Measurements from ENCODE around the gene OGDH. TPM values are rescaled to one million over a fixed set of nuclear protein-coding genes. Genes with fewer than 3 reads are reported as not detected.

Gene OGDH
- total and polyA plus RNA-seq, 4 donors: 10.8 to 71.2 (median 41.2) TPM

DNA sequence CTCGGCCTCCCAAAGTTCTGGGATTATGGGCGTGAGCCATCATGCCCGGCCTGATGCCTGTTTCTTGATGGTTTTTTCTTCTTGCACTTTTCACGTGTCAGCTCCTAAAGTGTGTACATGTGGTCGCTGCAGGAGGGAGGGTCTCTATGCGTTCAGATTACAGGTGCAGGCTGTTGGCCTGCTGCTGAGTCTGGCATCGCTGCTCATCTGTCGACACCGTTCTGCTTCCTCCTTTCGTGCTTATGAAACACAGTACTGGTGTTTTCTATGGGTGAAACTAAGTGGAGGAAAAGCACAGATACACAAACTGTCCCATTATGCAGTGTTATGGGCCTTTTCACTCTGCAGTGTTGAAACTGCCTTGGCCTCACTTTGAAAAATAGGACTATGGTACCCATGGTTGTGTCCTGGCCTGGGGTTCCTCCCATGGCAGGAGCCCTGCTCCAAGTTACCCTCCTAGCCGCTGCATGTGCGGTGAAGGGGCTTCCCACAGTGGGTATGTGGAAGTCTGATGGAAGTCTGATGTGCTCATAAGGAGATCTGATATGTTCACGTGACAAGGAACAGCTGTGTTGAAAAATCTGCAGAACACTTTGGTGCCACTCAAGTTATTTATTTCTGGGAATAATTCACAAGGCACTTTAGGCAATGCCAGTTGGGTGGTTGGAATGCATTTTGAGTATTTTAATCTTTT lies 23.5 kb downstream of the OGDH start:
- Histone ChIP-seq H3K4me3 (ENCODE audit: low read depth in 1 of 3, low read length in 3 of 3) (no peak overlapping the region), H3K9ac (ENCODE audit: low read depth in 1 of 2, low read length in 2 of 2) (no peak overlapping the region), H3K9me3 (ENCODE audit: control insufficient read depth in 4 of 4, low read length in 3 of 4) (no peaks in the 10 kb centered on the region), H3K27ac (ENCODE audit: low read depth in 1 of 2, low read length in 2 of 2) (no peak overlapping the region), H3K27me3 (ENCODE audit: control insufficient read depth in 4 of 4, insufficient read depth in 4 of 4, low read length in 3 of 4) (no peaks in the 10 kb centered on the region), H3K36me3 (ENCODE audit: control insufficient read depth in 4 of 4, insufficient read depth in 3 of 4, low read depth in 1 of 4, low read length in 3 of 4) (peaks cover 0 to 8% (median 7%) of the 10 kb centered on the region in 4 donors), H3K4me1 (ENCODE audit: control insufficient read depth in 4 of 4, insufficient read depth in 4 of 4, low read length in 3 of 4) (peaks cover 3 to 35% (median 21%) of the 10 kb centered on the region in 4 donors)
- no peak for TF ChIP-seq RAD21 (IDR thresholded peaks at IDR 0.05)
- TF ChIP-seq GABPA (IDR thresholded peaks at IDR 0.05 in 1 of 2, conservative IDR thresholded peaks at IDR 0.05 in 1 of 2): no peak
- WGBS: 94% methylated on average over 13 of the region's 13 CpGs
- DNase-seq (ENCODE audit: low spot score): no peak

DNA sequence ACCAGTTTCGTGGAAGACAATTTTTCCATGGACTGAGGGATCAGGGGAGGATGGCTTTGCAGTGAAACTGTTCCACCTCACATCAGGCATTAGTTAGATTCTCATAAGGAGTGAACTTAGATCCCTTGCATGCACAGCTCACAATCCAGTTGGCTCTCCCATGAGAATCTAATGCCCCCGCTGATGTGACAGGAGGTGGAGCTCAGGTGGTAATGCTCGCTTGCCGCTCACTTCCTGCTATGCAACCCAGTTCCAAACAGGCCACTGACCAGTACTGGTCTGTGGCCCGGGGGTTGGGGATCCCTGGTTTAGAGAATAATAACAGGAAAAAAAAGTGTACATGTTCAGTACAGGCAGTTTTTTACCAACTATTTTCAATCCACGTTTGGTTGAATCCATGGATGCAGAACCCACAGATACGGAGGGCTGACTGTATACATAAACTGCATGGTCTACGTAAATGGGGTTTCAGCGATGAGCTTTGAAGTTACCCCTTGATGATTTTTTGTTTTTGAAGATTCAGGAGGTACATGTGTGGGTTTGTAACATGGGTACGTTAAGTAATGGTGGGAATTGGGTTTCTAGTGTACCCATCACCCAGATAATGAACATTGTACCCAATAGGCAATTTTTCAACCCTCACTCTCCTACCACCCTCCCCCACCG lies 24.5 kb downstream of the OGDH start:
- no peak for DNase-seq (ENCODE audit: low spot score)
- Histone ChIP-seq H3K27me3 (ENCODE audit: control insufficient read depth in 4 of 4, insufficient read depth in 4 of 4, low read length in 3 of 4) (no peaks in the 10 kb centered on the region), H3K36me3 (ENCODE audit: control insufficient read depth in 4 of 4, insufficient read depth in 3 of 4, low read depth in 1 of 4, low read length in 3 of 4) (peaks cover 0 to 5% (median 4%) of the 10 kb centered on the region in 4 donors), H3K9ac (ENCODE audit: low read depth in 1 of 2, low read length in 2 of 2) (no peak overlapping the region), H3K9me3 (ENCODE audit: control insufficient read depth in 4 of 4, low read length in 3 of 4) (no peaks in the 10 kb centered on the region), H3K4me3 (ENCODE audit: low read depth in 1 of 3, low read length in 3 of 3) (no peak overlapping the region), H3K4me1 (ENCODE audit: control insufficient read depth in 4 of 4, insufficient read depth in 4 of 4, low read length in 3 of 4) (peaks cover 3 to 35% (median 21%) of the 10 kb centered on the region in 4 donors), H3K27ac (ENCODE audit: low read depth in 1 of 2, low read length in 2 of 2) (peak overlapping the region in 1 of 2 donors; percentile 6)
- no peak for TF ChIP-seq FOXA2 (IDR thresholded peaks at IDR 0.05)
- no peak for TF ChIP-seq RAD21 (IDR thresholded peaks at IDR 0.05)
- no peak for TF ChIP-seq YY1 (IDR thresholded peaks at IDR 0.05)
- TF ChIP-seq HNF4G (IDR thresholded peaks at IDR 0.05): no peak
- TF ChIP-seq, protein P1, sequence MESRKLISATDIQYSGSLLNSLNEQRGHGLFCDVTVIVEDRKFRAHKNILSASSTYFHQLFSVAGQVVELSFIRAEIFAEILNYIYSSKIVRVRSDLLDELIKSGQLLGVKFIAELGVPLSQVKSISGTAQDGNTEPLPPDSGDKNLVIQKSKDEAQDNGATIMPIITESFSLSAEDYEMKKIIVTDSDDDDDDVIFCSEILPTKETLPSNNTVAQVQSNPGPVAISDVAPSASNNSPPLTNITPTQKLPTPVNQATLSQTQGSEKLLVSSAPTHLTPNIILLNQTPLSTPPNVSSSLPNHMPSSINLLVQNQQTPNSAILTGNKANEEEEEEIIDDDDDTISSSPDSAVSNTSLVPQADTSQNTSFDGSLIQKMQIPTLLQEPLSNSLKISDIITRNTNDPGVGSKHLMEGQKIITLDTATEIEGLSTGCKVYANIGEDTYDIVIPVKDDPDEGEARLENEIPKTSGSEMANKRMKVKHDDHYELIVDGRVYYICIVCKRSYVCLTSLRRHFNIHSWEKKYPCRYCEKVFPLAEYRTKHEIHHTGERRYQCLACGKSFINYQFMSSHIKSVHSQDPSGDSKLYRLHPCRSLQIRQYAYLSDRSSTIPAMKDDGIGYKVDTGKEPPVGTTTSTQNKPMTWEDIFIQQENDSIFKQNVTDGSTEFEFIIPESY (IDR thresholded peaks at IDR 0.05): no peak
- no peak for TF ChIP-seq JUND (IDR thresholded peaks at IDR 0.05)
- WGBS: 83% methylated on average over 11 of the region's 11 CpGs

DNA sequence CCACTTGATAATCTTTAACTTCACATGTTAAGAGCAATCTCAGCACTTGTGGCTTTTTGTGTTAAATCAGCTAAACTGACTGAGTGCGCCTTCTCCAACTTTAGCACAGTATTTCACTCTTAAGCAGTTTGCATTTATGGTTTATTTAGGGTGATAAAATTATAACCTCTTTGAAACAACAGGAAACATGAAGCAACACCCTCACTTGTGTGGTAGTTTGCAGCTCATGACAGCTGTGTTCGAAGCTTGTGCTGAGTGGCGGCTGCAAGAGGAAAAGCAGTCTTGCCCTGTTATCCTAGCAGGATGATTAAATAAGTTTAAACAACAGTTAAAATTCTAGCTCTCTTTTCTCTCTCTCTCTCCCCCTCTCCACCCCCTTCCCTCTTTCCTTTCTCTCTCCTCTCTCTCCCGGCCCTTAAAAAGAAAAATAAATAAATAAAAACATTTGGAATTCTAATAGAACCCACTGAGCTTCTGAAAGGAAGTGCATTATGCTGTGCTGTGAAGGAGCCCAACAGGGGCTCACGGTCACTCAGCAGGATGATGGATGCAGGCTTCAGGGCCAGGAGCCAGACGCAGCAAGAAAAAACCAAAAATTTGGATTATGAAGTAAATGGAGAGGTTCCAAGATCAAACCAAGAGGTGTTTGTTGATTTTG lies 25.2 kb downstream of the OGDH start:
- Histone ChIP-seq H3K9ac (ENCODE audit: low read depth in 1 of 2, low read length in 2 of 2) (no peak overlapping the region), H3K36me3 (ENCODE audit: control insufficient read depth in 4 of 4, insufficient read depth in 3 of 4, low read depth in 1 of 4, low read length in 3 of 4) (peaks cover 0 to 2% (median under 1%) of the 10 kb centered on the region in 4 donors), H3K27me3 (ENCODE audit: control insufficient read depth in 4 of 4, insufficient read depth in 4 of 4, low read length in 3 of 4) (no peaks in the 10 kb centered on the region), H3K4me1 (ENCODE audit: control insufficient read depth in 4 of 4, insufficient read depth in 4 of 4, low read length in 3 of 4) (peaks cover 3 to 35% (median 20%) of the 10 kb centered on the region in 4 donors), H3K9me3 (ENCODE audit: control insufficient read depth in 4 of 4, low read length in 3 of 4) (no peaks in the 10 kb centered on the region), H3K27ac (ENCODE audit: low read depth in 1 of 2, low read length in 2 of 2) (peak overlapping the region in 1 of 2 donors; percentile 6), H3K4me3 (ENCODE audit: low read depth in 1 of 3, low read length in 3 of 3) (no peak overlapping the region)
- WGBS: 68% methylated on average over 6 of the region's 6 CpGs
- DNase-seq (ENCODE audit: low spot score): no peak
- TF ChIP-seq FOXA2 (IDR thresholded peaks at IDR 0.05): no peak
- no peak for TF ChIP-seq YY1 (IDR thresholded peaks at IDR 0.05)
- no peak for TF ChIP-seq HNF4A (conservative IDR thresholded peaks at IDR 0.05)
- TF ChIP-seq HNF4G (IDR thresholded peaks at IDR 0.05): no peak
- TF ChIP-seq SP1 (IDR thresholded peaks at IDR 0.05): no peak
- TF ChIP-seq, protein P2, sequence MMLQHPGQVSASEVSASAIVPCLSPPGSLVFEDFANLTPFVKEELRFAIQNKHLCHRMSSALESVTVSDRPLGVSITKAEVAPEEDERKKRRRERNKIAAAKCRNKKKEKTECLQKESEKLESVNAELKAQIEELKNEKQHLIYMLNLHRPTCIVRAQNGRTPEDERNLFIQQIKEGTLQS (IDR thresholded peaks at IDR 0.05): no peak
- TF ChIP-seq NR2F2 (IDR thresholded peaks at IDR 0.05): no peak
- no peak for TF ChIP-seq FOXA1 (IDR thresholded peaks at IDR 0.05)
- TF ChIP-seq JUND (IDR thresholded peaks at IDR 0.05): no peak
- TF ChIP-seq, protein P3, sequence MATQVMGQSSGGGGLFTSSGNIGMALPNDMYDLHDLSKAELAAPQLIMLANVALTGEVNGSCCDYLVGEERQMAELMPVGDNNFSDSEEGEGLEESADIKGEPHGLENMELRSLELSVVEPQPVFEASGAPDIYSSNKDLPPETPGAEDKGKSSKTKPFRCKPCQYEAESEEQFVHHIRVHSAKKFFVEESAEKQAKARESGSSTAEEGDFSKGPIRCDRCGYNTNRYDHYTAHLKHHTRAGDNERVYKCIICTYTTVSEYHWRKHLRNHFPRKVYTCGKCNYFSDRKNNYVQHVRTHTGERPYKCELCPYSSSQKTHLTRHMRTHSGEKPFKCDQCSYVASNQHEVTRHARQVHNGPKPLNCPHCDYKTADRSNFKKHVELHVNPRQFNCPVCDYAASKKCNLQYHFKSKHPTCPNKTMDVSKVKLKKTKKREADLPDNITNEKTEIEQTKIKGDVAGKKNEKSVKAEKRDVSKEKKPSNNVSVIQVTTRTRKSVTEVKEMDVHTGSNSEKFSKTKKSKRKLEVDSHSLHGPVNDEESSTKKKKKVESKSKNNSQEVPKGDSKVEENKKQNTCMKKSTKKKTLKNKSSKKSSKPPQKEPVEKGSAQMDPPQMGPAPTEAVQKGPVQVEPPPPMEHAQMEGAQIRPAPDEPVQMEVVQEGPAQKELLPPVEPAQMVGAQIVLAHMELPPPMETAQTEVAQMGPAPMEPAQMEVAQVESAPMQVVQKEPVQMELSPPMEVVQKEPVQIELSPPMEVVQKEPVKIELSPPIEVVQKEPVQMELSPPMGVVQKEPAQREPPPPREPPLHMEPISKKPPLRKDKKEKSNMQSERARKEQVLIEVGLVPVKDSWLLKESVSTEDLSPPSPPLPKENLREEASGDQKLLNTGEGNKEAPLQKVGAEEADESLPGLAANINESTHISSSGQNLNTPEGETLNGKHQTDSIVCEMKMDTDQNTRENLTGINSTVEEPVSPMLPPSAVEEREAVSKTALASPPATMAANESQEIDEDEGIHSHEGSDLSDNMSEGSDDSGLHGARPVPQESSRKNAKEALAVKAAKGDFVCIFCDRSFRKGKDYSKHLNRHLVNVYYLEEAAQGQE (IDR thresholded peaks at IDR 0.05): no peak
- no peak for TF ChIP-seq TAF1 (conservative IDR thresholded peaks at IDR 0.05)
- TF ChIP-seq, protein P1 (IDR thresholded peaks at IDR 0.05): no peak
- no peak for TF ChIP-seq EGR1 (IDR thresholded peaks at IDR 0.05; ENCODE audit: low read depth in 2 of 2)
- TF ChIP-seq, protein P4, sequence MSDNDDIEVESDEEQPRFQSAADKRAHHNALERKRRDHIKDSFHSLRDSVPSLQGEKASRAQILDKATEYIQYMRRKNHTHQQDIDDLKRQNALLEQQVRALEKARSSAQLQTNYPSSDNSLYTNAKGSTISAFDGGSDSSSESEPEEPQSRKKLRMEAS (IDR thresholded peaks at IDR 0.05): no peak
